HG03354 (cell line): ENCODE data around the gene PNPLA2.
A peak's percentile ranks its signal among the peaks of the same experiment; 100 is the strongest.

Experiments used
- ATAC-seq: cut with Tn5 transposase; IDR thresholded peaks from one replicate; pipeline ENCODE4 v1.9.1; 2021; ENCODE audit warnings: mild to moderate bottlenecking; ENCODE audit not compliant: unreplicated experiment, poor library complexity, severe bottlenecking

The PNPLA2 gene, protein sequence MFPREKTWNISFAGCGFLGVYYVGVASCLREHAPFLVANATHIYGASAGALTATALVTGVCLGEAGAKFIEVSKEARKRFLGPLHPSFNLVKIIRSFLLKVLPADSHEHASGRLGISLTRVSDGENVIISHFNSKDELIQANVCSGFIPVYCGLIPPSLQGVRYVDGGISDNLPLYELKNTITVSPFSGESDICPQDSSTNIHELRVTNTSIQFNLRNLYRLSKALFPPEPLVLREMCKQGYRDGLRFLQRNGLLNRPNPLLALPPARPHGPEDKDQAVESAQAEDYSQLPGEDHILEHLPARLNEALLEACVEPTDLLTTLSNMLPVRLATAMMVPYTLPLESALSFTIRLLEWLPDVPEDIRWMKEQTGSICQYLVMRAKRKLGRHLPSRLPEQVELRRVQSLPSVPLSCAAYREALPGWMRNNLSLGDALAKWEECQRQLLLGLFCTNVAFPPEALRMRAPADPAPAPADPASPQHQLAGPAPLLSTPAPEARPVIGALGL

GRCh38 chr11:818396-819128, at the start of gene PNPLA2:
TSS of gene PNPLA2 (plus strand) at chr11:818914. CDS start at chr11:819719, 805 bp downstream.
- no peak for ATAC-seq

DNA sequence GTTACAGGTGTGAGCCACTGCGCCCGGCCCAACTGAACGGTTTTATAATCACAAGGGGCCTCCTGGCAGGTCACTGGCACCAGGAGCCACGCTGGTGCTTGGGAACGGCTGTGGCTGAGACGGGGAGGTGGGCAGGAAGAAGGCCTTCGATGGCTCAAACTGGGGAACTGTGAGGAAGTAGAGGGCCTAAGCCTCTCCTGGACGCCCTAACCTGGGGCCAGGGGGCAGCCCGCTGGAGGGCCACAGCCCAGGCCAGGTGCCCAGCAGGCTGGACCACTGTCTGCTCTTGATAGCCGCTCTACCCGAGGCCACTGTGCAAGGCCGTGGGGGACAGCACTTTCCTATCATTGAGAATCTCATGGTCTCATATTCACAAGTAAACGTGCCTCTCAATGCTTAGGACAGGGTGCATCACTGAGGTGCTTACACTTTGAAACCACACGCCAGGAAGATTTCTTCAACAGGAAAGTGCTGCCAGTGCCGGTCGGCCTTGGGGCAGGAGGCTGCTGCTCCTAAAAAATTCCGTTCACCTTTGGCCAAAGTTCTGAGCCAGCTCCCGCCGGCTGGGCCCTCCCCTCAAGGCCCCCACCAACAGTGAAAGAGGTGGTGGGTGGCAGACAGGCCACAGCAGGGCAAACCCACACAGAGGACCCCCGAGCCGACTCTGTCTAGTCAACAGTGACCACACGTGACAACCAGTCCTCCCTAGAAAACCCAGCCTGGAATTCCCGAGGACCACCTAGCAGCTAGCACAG, 48.6 kb upstream of the PNPLA2 start:
- no peak for ATAC-seq

DNA sequence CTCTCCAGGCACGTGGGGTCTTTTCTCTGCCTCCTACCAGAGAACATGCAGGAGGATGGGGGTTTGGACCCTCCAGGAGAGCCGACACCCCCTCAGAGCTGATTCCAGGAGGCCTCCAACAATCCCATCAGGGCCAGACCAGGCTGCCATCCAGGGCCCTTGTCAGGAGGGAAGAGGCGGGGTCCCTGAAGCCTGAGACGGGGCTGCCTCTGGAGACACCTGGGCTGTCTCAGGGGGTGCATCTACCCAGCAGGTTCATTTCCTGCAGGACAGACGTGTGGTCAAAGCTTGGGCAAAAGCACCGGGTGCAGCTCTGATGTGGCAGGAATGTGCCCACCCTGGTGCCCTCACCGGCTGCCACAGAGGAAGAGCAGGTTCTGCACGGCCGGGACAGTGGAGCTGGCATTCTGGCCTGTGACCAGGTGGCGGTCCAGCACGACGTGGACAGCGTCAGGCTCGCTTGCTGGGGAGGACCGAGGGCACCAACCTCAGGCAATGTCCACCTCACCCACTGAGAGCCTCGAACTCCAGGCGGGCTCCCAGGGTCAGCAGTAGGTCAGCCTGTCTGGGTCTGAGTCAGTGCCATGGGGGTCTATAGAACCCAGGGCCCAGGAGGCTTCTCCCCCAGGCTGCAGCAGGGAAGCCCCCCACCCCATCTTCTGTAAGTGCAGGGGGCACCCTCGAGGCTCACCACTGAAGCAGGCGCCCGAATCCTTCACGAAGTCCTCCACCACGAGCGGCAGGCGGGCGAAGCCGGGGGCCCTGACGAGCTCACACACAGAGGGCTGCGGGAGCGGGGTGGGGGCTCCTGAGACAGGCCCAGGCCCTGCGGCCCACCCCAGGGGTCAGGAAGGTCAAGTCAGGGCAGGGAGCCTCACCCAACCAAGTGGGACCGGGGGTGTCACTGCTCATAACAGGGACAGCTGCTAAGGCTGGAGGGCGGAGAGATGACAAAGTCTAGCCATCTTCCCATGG, 47.8 kb upstream of the PNPLA2 start:
- ATAC-seq, result no peak

DNA sequence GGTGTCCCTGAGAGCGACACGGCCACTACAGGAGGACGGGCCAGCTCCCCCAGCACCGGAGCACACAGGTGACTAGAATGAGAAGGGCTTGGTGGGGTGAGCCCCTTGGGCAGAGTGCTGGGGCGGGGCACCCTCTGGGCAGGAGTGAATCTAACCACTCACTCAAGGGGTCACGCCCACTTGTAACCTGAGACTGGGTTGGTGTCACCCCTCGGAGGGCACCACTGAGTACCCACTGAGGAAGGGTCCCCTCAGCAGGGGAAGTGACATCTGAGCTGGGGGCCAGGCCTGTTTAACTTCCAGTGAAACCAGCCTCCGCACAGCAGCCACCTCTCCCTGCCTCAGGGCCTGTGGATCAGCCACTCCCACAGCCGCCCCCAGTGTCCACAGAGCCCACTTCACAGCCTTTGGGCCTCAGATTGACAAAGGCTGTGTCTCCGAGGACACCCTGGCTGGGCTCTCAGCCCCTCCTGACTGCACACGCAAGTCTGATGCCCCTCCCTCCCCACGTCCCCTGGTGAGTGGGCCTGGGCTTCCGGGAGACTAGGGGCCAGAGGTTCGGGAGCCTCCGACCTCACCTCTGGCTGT, 47.0 kb upstream of the PNPLA2 start:
- no peak for ATAC-seq

DNA sequence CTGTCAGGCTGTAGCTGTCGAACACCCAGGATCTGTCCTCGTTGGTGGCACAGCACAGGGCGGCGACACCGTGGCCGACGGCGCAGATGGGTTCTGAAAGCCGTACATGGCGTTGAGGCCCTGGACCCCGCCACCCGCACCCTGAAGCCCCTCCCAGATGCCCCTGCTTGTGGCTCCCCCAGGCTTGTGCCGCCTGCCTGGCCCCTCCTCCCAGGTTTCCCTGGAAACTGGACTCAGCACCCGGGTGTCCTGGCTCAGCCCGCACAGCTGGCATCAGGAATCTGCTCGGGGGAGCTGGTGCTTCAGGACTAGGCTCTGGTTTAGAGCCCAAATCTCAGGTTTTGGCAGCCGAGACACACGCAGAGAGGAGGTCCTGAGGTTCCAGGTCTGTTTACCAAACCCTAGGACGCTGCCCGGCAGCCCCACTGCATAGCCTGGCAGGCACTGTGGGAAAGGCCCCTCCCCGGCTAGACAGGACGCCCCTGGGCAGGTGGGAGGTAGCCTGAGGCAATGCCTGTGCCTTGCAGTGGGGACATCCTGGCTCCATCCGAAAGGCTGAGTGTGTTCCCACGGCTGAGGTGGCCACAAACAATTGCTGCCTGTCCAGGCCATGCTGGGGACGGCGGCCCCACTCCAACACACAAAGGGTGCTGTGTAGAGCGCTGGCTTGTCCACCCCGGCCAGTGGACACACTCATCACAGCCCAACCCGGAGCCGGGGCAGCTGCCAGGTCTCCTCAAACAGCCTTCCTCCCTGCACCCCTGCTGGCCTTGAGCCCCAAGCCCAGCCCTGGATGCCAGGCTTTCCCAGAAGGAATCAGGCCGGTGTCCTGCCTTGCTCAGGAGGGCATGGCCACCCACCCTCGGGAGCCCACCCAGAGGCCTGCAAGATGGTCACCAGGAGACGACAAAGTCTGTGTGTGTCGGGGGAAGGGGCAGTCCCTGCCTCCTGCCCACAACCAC, 46.0 kb upstream of the PNPLA2 start:
- ATAC-seq, result no peak

GRCh38 chr11:773425-773824, 45.3 kb upstream of the PNPLA2 start:
- no peak for ATAC-seq

GRCh38 chr11:773830-774229, 44.9 kb upstream of the PNPLA2 start:
- no peak for ATAC-seq

GRCh38 chr11:774873-775592, 43.7 kb upstream of the PNPLA2 start:
- no peak for ATAC-seq

DNA sequence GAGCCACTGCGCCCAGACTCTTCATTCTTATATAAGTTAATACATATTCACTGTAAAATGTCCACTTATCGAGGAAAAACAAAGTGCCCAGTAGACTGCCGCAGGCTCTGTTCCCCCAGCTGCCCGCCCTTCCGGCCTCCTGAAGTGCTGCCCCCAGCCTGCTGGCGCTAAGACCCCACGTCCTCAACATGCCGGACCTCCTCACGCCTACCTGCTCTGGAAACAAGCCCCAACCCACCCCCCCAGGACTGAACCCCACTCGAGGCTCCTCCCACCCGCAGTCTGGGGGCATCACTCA, 42.5 kb upstream of the PNPLA2 start:
- ATAC-seq, result no peak

- peak; percentile 40 for ATAC-seq
These were observed 42.0 kb upstream of the PNPLA2 start for GRCh38 chr11:776561-777287.

DNA sequence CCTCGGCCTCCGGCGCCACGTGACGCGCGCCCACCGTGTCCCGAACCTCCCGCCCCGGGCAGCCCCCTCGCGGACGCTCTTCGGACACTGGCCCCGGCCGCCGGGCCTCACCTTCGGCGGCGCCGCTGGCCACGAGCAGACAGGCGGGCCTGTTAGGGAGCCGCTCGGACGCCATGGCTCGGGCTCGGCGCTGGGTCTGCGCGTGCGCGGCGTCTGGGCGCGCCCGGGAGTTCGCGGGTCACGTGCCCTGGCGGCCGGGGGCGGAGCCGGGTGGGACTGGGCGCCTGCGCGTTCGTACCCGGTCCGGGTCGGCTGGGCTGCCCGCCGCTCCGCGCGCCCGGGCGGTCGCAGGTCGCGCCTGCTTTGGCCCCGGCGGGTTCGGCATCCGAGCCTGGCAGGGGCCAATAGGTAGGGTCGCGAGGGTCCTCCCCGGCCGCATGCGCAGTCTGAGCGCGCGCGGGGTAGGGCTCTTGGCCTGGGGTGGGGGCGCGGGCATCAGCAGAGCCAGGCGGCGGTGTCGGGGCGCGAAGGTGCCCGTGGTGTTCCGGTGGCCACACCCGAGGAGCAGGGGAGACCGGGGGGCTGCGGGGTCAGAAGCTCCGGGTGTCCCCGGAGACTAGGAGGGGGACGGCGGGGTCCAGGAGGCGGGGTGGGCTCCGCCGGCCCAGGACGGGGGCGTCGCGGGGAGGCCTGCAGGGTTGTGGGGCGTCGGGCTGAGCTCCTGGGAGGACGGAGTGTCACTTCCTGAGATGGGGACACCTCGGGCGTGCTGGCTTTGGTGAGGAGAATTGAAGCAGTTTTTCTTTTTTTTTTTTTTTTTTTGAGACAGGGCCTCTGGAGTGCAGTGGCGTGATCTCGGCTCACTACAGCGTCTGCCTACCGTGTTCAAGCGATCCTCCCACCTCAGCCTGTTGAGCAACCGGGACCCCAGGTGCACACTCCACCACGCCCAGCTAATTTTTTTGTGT, 41.1 kb upstream of the PNPLA2 start, which contains the start of gene GATD1:
TSS of gene GATD1 (minus strand) at position 200 of the 968 bp plus-strand sequence. CDS start at position 175, 25 bp downstream.
- peak; percentile 84 for ATAC-seq

DNA sequence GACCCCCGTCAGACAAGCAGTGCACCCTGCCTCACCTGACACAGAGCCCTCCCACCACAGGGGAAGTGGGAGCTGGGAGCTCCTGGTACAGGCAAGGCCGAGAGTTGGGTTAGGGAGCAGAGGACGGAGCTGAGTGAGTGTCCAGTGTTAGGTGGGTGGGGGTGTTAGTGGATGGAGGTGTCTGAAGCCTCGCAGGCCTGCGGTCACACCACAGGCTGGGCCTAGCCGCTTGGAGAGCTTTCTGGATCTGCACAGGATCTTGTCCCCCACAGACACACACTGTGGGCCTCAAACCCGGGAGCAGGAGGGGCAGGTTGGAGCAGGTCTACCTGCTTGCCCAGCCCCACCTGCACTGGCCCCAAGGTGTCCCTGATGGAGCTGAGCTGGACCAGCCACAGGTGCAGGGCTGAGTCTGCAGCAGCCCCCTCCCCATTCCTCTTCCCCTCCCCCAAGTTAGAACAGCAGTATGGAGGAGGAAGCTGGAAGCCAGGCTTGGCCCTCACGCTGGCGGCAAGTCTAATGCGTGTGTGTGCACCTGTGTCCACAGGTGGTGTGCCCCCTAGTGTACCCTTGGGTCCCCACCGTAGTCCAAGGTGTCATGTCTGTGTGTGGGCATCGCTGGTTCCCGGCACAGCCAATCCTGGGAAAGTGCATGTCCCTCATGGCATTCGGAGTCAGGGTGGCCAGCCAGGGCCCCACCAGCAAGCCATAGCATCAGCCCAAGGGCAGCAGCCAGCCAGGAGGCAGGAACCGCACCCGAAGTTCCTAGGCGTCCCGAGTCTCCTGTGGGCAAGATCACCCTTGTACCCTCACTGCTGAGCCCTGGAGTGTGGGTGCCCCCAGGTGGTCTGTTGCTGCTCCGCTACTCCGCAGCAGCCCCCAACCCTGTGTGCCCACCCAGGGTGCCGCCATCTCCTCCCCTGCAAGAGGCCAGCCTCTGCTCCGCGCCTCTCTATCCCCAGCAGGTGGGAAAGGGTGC, 39.4 kb upstream of the PNPLA2 start:
- ATAC-seq, result no peak

- ATAC-seq, result no peak
These were observed 38.7 kb upstream of the PNPLA2 start for GRCh38 chr11:779955-780532.
